Thyroid gland (tissue), 4 donors: ENCODE measurements around the gene ARHGAP10.

Experiments used
- POLR2A ChIP-seq, 2 donors: fragments of 450-650 bp; IDR thresholded peaks; one replicate each; pipeline ENCODE4 v1.6.1; 2017; ENCODE audit warnings: antibody characterized with exemption in 2 of 2, mild to moderate bottlenecking in 2 of 2, moderate library complexity in 1 of 2
- TF ChIP-seq, protein P1 (sequence below), 6 experiments: fragments of 200-600 bp in 3 of 6; fragments of 450-650 bp in 3 of 6; sonication (generic) in 3 of 6; IDR thresholded peaks; one replicate each; pipeline ENCODE4 v1.5.1; 2016 to 2019; ENCODE audit warnings: antibody characterized with exemption in 6 of 6, mild to moderate bottlenecking in 2 of 6, inconsistent platforms in 1 of 6, moderate library complexity in 1 of 6

DNA sequence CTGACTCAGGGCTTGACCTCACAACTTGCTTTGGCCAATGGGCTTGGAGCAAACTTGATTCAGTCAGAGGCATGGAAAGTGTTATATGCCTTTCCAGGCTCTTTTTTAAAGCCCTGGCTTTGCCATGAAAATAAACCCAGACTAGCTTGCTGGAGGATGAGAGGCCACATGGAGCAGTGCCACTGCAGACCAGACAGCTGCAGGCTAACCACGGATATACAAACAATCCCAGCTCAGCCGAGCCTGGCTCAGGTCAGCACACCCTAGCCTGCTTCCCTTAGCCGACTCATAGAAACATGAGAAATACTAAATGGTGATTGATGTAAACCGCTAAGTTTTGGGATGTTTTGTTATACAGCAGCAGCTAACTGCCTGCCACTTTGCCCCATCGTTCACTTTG is 345.1 kb downstream of the ARHGAP10 start:
- no peak for TF ChIP-seq POLR2A (IDR thresholded peaks at IDR 0.05)
- TF ChIP-seq, protein P1, sequence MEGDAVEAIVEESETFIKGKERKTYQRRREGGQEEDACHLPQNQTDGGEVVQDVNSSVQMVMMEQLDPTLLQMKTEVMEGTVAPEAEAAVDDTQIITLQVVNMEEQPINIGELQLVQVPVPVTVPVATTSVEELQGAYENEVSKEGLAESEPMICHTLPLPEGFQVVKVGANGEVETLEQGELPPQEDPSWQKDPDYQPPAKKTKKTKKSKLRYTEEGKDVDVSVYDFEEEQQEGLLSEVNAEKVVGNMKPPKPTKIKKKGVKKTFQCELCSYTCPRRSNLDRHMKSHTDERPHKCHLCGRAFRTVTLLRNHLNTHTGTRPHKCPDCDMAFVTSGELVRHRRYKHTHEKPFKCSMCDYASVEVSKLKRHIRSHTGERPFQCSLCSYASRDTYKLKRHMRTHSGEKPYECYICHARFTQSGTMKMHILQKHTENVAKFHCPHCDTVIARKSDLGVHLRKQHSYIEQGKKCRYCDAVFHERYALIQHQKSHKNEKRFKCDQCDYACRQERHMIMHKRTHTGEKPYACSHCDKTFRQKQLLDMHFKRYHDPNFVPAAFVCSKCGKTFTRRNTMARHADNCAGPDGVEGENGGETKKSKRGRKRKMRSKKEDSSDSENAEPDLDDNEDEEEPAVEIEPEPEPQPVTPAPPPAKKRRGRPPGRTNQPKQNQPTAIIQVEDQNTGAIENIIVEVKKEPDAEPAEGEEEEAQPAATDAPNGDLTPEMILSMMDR (IDR thresholded peaks at IDR 0.05) = no peak
